ENCODE data around the gene TRIM33.

TRIM33 gene

DNA sequence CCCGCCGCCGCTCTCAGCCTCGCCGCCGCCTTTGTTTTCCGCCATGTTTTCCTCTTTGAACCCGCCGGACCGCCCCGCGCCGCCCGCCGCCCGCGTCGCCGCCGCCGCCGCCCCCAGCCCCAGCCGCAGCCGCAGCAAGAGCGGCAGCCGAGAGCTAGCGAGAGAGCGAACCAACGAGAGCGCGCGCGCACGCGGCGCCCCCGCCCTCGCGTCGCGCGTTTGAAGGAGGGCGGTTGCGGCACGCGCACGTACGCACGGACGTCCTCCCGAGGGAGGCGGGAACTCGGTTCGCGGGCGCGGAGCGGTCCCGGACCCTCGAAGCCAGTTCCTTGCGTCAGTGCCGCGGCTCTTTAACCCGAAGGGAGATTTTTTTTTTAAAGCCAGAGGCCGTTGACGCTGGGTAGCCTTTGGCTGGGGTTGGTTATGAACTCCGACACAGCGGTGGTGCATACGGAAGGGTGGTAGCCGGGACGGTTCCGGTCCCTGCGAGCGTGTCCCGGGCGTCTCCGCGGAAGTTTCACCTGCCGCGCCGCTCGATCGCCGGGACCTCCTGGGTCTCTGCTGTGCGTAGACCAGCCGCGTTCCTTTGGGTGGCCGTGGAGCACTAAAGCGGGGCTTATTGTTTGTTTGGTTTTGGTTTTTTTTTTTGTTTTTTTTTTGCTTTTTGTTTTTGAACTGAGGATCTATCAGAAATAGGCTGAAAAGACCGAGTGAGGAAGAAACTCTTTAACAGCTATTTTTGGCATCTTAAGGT, at the start of gene TRIM33:
TRIM33 (minus strand) TSS at position 172 of the 754 bp plus-strand sequence; CDS start at position 45, 127 bp downstream.
- H3K9me3 ChIP-seq (ENCODE audit: control insufficient read depth in 1 of 2, low read length in 2 of 2), result no peaks in the 10 kb centered on the region
- peak within 1 kb of the TSS; percentile 97 for H3K27ac ChIP-seq (ENCODE audit: low read length)
- peaks cover 14 to 30% of the 10 kb centered on the region in 2 donors for H3K4me1 ChIP-seq (ENCODE audit: control insufficient read depth in 1 of 2, insufficient read depth in 2 of 2, low read length in 2 of 2)
- no peaks in the 10 kb centered on the region for H3K27me3 ChIP-seq (ENCODE audit: low read depth, low read length)
- peak within 1 kb of the TSS; percentile 84 to 98 for H3K4me3 ChIP-seq (ENCODE audit: low read depth in 1 of 2, low read length in 2 of 2)
- no peaks in the 10 kb centered on the region for H3K36me3 ChIP-seq (ENCODE audit: control insufficient read depth in 1 of 2, insufficient read depth in 2 of 2, low read length in 2 of 2)

DNA sequence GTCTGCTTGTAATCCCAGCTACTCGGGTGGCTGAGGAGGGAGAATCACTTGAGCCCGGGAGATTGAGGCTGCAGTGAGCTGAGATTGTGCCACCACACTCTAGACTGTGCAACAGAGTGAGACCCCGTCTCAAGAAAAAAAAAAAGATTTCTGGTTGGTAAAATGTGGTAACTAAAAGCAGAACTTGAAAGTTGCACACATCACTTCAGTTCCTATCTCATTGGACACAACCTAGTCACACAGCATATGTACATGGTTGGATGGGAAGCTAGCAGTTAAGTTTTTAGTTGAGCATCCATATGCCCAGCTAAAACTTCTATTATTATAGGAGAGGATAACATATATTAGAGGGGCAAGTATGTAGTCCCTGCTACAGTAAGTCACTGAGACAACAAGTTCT, 48.4 kb upstream of the TRIM33 start:
- H3K9me3 ChIP-seq (ENCODE audit: control insufficient read depth in 1 of 2, low read length in 2 of 2), result no peaks in the 10 kb centered on the region
- no peak overlapping the region for H3K4me3 ChIP-seq (ENCODE audit: low read depth in 1 of 2, low read length in 2 of 2)
- no peaks in the 10 kb centered on the region for H3K27me3 ChIP-seq (ENCODE audit: low read depth, low read length)
- H3K4me1 ChIP-seq (ENCODE audit: control insufficient read depth in 1 of 2, insufficient read depth in 2 of 2, low read length in 2 of 2), result no peaks in the 10 kb centered on the region
- no peaks in the 10 kb centered on the region for H3K36me3 ChIP-seq (ENCODE audit: control insufficient read depth in 1 of 2, insufficient read depth in 2 of 2, low read length in 2 of 2)
- no peak overlapping the region for H3K27ac ChIP-seq (ENCODE audit: low read length)

DNA sequence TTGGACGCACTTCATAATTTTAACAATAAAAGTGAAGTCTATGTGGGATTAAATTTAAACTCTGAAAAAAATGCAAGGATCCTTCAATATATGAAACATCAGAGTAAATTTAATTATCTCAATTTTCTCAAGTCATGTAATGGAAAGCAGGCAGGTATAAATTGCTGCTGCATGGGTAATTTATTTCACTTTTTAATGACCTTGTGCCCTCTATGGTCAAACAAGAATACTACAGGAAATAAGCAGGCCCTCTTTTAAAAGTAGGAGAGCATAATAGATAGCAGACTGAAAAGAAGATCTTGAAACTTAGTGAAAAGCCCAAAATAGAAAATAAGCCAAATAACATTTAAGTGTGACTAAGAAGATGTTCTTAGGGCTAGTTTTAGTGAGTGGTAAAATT, 47.5 kb upstream of the TRIM33 start:
- Histone ChIP-seq H3K27ac (ENCODE audit: low read length) (no peak overlapping the region), H3K36me3 (ENCODE audit: control insufficient read depth in 1 of 2, insufficient read depth in 2 of 2, low read length in 2 of 2) (no peaks in the 10 kb centered on the region), H3K4me3 (ENCODE audit: low read depth in 1 of 2, low read length in 2 of 2) (no peak overlapping the region), H3K9me3 (ENCODE audit: control insufficient read depth in 1 of 2, low read length in 2 of 2) (no peaks in the 10 kb centered on the region), H3K4me1 (ENCODE audit: control insufficient read depth in 1 of 2, insufficient read depth in 2 of 2, low read length in 2 of 2) (no peaks in the 10 kb centered on the region), H3K27me3 (ENCODE audit: low read depth, low read length) (no peaks in the 10 kb centered on the region)

DNA sequence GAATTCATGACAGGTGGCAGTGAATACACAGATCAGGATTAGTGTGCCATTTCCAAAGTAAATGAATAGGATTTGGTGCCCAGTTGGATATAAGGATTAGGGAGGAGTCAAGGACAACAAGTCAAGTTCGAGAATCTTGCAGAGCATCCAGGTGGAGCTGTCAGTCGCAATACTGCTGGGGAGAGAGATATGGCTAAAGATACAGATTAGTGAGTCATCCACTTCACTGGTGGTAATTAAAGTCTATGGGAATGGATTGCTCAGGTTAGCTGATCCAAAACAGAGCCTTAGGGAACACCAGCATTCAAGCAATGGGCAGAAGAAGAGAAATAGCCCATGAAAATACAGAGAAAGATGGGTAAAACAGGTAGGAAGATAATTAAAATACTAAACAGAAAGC, 43.6 kb upstream of the TRIM33 start:
- no peaks in the 10 kb centered on the region for H3K4me1 ChIP-seq (ENCODE audit: control insufficient read depth in 1 of 2, insufficient read depth in 2 of 2, low read length in 2 of 2)
- no peak overlapping the region for H3K27ac ChIP-seq (ENCODE audit: low read length)
- no peaks in the 10 kb centered on the region for H3K9me3 ChIP-seq (ENCODE audit: control insufficient read depth in 1 of 2, low read length in 2 of 2)
- no peaks in the 10 kb centered on the region for H3K27me3 ChIP-seq (ENCODE audit: low read depth, low read length)
- H3K4me3 ChIP-seq (ENCODE audit: low read depth in 1 of 2, low read length in 2 of 2), result no peak overlapping the region
- H3K36me3 ChIP-seq (ENCODE audit: control insufficient read depth in 1 of 2, insufficient read depth in 2 of 2, low read length in 2 of 2), result no peaks in the 10 kb centered on the region

DNA sequence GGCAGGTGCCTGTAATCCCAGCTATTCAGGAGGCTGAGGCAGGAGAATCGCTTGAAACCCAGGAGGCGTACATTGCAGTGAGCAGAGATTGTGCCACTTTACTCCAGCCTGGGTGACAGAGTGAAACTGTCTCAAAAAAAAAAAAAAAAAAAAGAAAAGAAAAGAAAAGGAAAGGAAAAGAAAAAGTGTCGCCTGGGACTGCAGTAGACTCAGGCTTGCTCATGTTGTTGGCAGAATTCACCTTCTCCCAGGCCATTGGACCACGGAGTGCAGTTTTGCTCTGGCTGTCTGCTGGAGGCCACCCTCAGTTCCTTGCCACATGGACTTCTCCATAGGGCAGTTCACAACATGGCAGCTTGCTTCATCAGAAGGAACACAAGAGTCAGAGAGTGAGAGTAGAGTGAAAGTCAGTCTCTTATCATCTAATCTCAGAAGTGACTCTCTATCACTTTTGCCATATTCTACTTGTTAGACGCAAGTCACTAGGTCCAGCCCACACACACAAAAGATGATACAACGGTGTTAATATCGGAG, 41.2 kb upstream of the TRIM33 start:
- H3K4me1 ChIP-seq (ENCODE audit: control insufficient read depth in 1 of 2, insufficient read depth in 2 of 2, low read length in 2 of 2), result no peaks in the 10 kb centered on the region
- no peaks in the 10 kb centered on the region for H3K9me3 ChIP-seq (ENCODE audit: control insufficient read depth in 1 of 2, low read length in 2 of 2)
- no peak overlapping the region for H3K4me3 ChIP-seq (ENCODE audit: low read depth in 1 of 2, low read length in 2 of 2)
- no peak overlapping the region for H3K27ac ChIP-seq (ENCODE audit: low read length)
- no peaks in the 10 kb centered on the region for H3K27me3 ChIP-seq (ENCODE audit: low read depth, low read length)
- H3K36me3 ChIP-seq (ENCODE audit: control insufficient read depth in 1 of 2, insufficient read depth in 2 of 2, low read length in 2 of 2), result no peaks in the 10 kb centered on the region

DNA sequence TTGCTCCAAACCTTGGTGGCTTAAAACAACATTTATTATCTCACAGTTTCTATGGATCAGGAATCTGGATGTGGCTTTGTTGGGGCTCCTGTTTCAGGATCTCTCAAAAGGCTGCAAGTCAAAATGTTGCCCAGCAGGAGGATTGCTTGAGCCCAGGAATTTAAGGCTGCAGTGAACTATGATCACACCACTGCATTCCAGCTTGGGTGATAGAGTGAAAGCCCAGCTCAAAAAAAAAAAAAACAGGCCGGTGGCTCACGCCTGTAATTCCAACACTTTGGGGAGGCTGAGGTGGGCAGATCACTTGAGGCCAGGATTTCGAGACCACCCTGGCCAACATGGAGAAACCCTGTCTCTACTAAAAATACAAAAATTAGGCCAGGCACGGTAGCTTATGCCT, 40.4 kb upstream of the TRIM33 start:
- Histone ChIP-seq H3K27me3 (ENCODE audit: low read depth, low read length) (no peaks in the 10 kb centered on the region), H3K9me3 (ENCODE audit: control insufficient read depth in 1 of 2, low read length in 2 of 2) (no peaks in the 10 kb centered on the region), H3K4me1 (ENCODE audit: control insufficient read depth in 1 of 2, insufficient read depth in 2 of 2, low read length in 2 of 2) (no peaks in the 10 kb centered on the region), H3K27ac (ENCODE audit: low read length) (no peak overlapping the region), H3K36me3 (ENCODE audit: control insufficient read depth in 1 of 2, insufficient read depth in 2 of 2, low read length in 2 of 2) (no peaks in the 10 kb centered on the region), H3K4me3 (ENCODE audit: low read depth in 1 of 2, low read length in 2 of 2) (no peak overlapping the region)

DNA sequence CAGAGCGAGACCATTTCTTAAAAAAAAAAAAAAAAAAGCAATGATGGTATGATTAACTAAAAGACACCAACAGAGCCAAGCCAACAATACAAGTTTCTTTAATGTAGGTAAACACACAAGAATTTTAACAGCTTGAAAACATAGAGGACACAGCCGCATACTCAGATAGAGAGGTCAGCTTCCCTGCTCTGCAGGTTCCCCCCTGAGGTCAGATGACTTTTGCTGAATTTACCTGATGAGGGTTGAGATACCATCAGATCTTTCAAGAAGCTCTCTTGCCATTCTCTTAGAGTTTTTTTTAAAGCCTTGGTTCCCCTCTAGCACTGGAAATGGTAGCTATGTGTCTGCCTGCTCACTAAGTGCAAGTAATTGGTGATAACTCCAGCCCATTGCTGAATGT, 39.3 kb upstream of the TRIM33 start:
- Histone ChIP-seq H3K4me1 (ENCODE audit: control insufficient read depth in 1 of 2, insufficient read depth in 2 of 2, low read length in 2 of 2) (no peaks in the 10 kb centered on the region), H3K9me3 (ENCODE audit: control insufficient read depth in 1 of 2, low read length in 2 of 2) (no peaks in the 10 kb centered on the region), H3K4me3 (ENCODE audit: low read depth in 1 of 2, low read length in 2 of 2) (no peak overlapping the region), H3K36me3 (ENCODE audit: control insufficient read depth in 1 of 2, insufficient read depth in 2 of 2, low read length in 2 of 2) (no peaks in the 10 kb centered on the region), H3K27ac (ENCODE audit: low read length) (no peak overlapping the region), H3K27me3 (ENCODE audit: low read depth, low read length) (no peaks in the 10 kb centered on the region)

DNA sequence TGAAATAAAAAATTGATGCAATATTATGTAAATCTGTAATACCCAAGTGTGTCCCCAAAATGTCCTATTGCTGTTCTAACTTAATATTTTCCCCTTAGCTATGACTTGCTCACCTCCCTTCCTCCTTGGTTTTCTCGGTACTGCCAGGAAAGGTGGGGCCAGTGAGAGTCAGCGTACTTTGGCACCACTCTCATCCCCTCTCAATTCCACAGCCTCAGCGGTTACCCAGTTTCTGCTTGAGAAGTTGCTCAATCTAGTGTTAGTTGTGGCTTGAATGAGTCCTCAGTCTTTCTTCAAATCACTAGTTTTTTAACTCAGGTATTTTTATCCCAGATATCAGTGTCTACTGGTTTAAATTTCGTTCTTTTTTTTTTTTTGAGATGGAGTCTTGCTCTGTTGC, 38.1 kb upstream of the TRIM33 start:
- Histone ChIP-seq H3K36me3 (ENCODE audit: control insufficient read depth in 1 of 2, insufficient read depth in 2 of 2, low read length in 2 of 2) (no peaks in the 10 kb centered on the region), H3K4me3 (ENCODE audit: low read depth in 1 of 2, low read length in 2 of 2) (no peak overlapping the region), H3K27ac (ENCODE audit: low read length) (no peak overlapping the region), H3K4me1 (ENCODE audit: control insufficient read depth in 1 of 2, insufficient read depth in 2 of 2, low read length in 2 of 2) (no peaks in the 10 kb centered on the region), H3K9me3 (ENCODE audit: control insufficient read depth in 1 of 2, low read length in 2 of 2) (no peaks in the 10 kb centered on the region), H3K27me3 (ENCODE audit: low read depth, low read length) (no peaks in the 10 kb centered on the region)

DNA sequence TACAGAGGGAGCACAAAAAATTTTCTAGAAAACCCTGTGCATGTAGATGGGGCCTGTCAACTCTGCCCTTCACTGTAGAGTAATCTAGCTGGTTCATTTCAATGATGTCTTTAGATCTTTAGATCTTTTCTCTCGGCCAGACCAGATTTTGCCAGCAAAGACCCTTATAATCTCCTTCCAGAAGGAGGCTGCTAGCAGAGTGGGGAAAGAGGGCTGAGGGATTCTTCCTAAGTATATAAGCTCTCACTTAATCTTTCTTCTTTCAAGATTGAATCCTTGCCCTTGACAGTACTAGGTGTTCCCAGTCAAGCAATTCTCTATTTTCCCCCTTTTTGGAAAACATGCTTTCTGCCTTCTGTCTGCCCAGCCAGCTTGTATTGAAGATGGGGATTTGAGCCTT, 36.1 kb upstream of the TRIM33 start:
- H3K4me1 ChIP-seq (ENCODE audit: control insufficient read depth in 1 of 2, insufficient read depth in 2 of 2, low read length in 2 of 2), result no peaks in the 10 kb centered on the region
- H3K9me3 ChIP-seq (ENCODE audit: control insufficient read depth in 1 of 2, low read length in 2 of 2), result no peaks in the 10 kb centered on the region
- H3K4me3 ChIP-seq (ENCODE audit: low read depth in 1 of 2, low read length in 2 of 2), result no peak overlapping the region
- H3K36me3 ChIP-seq (ENCODE audit: control insufficient read depth in 1 of 2, insufficient read depth in 2 of 2, low read length in 2 of 2), result no peaks in the 10 kb centered on the region
- no peak overlapping the region for H3K27ac ChIP-seq (ENCODE audit: low read length)
- H3K27me3 ChIP-seq (ENCODE audit: low read depth, low read length), result no peaks in the 10 kb centered on the region

DNA sequence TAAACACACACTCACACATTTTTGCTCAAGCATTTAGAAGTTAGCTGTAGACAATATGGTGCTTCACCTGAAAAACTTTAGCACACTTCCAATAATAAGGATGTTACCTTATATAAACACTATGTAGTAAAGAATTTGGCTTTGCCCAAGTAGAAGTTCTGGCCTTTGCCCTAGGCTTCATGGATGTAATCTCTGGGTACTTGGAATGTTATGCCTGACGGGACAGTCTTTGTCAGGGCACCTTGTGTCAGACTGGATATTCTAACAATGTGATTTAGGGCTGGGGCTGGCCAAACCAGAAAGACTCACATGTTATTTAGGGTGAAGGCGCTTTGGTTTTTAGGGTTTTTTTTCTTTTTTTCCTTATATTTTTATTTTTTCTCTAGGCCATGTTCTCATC, 34.8 kb upstream of the TRIM33 start:
- Histone ChIP-seq H3K4me1 (ENCODE audit: control insufficient read depth in 1 of 2, insufficient read depth in 2 of 2, low read length in 2 of 2) (no peaks in the 10 kb centered on the region), H3K9me3 (ENCODE audit: control insufficient read depth in 1 of 2, low read length in 2 of 2) (no peaks in the 10 kb centered on the region), H3K36me3 (ENCODE audit: control insufficient read depth in 1 of 2, insufficient read depth in 2 of 2, low read length in 2 of 2) (no peaks in the 10 kb centered on the region), H3K27ac (ENCODE audit: low read length) (no peak overlapping the region), H3K27me3 (ENCODE audit: low read depth, low read length) (no peaks in the 10 kb centered on the region), H3K4me3 (ENCODE audit: low read depth in 1 of 2, low read length in 2 of 2) (no peak overlapping the region)

DNA sequence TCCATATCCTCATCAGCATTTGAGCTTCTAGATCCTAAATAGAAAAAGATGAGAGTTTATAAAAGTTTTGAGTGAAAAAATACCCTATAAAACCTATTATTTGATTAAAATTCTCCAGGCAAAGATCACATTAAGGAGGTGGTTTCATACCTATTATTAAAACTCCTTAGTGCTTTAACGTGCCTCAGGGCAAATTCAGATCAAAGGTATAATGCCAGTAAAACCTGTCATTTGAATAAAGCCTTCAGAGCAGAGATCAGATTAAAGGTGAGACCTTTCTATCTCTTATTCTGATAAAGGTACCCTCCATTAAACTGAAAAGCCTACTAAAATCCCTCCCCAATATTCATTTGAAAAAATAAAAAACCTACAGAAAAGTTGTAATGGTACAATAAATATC, 34.3 kb upstream of the TRIM33 start:
- Histone ChIP-seq H3K36me3 (ENCODE audit: control insufficient read depth in 1 of 2, insufficient read depth in 2 of 2, low read length in 2 of 2) (no peaks in the 10 kb centered on the region), H3K4me1 (ENCODE audit: control insufficient read depth in 1 of 2, insufficient read depth in 2 of 2, low read length in 2 of 2) (no peaks in the 10 kb centered on the region), H3K4me3 (ENCODE audit: low read depth in 1 of 2, low read length in 2 of 2) (no peak overlapping the region)

DNA sequence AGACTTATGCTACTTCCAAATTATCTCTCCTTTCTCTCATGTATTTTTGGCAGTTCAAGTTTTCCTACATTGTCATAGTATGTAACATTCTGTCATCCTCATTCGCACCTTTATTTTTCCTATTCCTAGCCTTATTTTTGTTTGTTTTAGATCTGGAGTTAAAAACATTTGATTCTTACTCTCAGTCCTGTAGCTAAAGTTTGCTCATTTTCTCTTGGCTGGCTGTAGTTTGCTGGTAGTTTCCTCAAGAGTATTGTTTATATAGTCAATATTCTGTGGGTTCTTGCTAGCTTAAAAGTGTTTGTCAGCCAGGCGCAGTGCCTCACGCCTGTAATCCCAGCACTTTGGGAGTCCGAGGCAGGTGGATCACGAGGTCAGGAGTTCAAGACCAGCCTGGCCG, 29.8 kb upstream of the TRIM33 start:
- Histone ChIP-seq H3K36me3 (ENCODE audit: control insufficient read depth in 1 of 2, insufficient read depth in 2 of 2, low read length in 2 of 2) (no peaks in the 10 kb centered on the region), H3K27ac (ENCODE audit: low read length) (no peak overlapping the region), H3K4me1 (ENCODE audit: control insufficient read depth in 1 of 2, insufficient read depth in 2 of 2, low read length in 2 of 2) (no peaks in the 10 kb centered on the region), H3K4me3 (ENCODE audit: low read depth in 1 of 2, low read length in 2 of 2) (no peak overlapping the region), H3K27me3 (ENCODE audit: low read depth, low read length) (no peaks in the 10 kb centered on the region), H3K9me3 (ENCODE audit: control insufficient read depth in 1 of 2, low read length in 2 of 2) (no peaks in the 10 kb centered on the region)

More for the DNA sequence above, 34.3 kb upstream of the TRIM33 start:
- Histone ChIP-seq H3K27ac (ENCODE audit: low read length) (no peak overlapping the region), H3K27me3 (ENCODE audit: low read depth, low read length) (no peaks in the 10 kb centered on the region), H3K9me3 (ENCODE audit: control insufficient read depth in 1 of 2, low read length in 2 of 2) (no peaks in the 10 kb centered on the region)
